Measurements from ENCODE around the gene ZFR. TPM values are rescaled to one million over a fixed set of nuclear protein-coding genes. Genes with fewer than 3 reads are reported as not detected.

ZFR gene
- total and polyA plus RNA-seq, 9 of the 15 experiments (the other 6 are each of a cell fraction or from before 2014, with no cell fraction given): 35.5 to 108 (median 71.1) TPM

DNA sequence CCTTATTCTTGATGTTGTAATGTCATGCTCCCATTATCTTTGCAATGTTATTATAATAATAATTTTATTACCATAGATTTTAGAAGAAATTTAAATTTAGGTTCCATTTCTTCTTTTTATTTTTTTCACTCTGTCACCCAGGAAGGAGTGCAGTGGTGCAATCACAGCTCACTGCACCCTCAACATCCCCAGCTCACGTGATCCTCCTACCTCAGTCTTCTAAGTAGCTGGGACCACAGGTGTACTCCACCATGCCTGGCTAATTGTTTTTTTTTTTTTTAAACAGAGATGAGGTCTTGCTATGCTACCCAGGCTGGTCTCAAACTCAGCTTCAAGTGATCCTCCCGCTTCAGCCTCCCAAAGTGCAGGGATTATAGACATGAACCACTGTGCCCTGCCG is 11.9 kb downstream of the ZFR start:
- Histone ChIP-seq H3K27ac (ENCODE audit: extremely low read depth, low read depth, low read length) (no peak overlapping the region), H2AFZ (ENCODE audit: low read depth, low read length) (no peak overlapping the region), H3K4me1 (replicated peaks in 1 of 2; ENCODE audit: control insufficient read depth in 2 of 2, insufficient read depth in 2 of 2, low read length in 2 of 2) (no peaks in the 10 kb centered on the region), H3K27me3 (ENCODE audit: control insufficient read depth in 2 of 2, insufficient read depth in 2 of 2, low read length in 2 of 2) (no peaks in the 10 kb centered on the region), H3K9ac (ENCODE audit: insufficient read depth in 1 of 2, low read depth in 2 of 2, low read length in 2 of 2) (no peak overlapping the region), H3K36me3 (ENCODE audit: control insufficient read depth, insufficient read depth, low read length) (peaks cover 30% of the 10 kb centered on the region), H3K9me1 (ENCODE audit: control insufficient read depth, insufficient read depth, low read length) (no peaks in the 10 kb centered on the region), H3K79me2 (ENCODE audit: control insufficient read depth, insufficient read depth, low read length) (peaks cover 94% of the 10 kb centered on the region), H3K9me3 (replicated peaks; ENCODE audit: control insufficient read depth, insufficient read depth, low read depth, low read length) (0 out of 2 replicates have a peak, but pooled peaks cover 2% of the 10 kb centered on the region), H4K20me1 (replicated peaks; ENCODE audit: control insufficient read depth, insufficient read depth, low read length) (no peaks in the 10 kb centered on the region), H3K4me3 (no peak overlapping the region), H3K4me2 (ENCODE audit: insufficient read depth, low read length) (no peak overlapping the region)
- 93% methylated on average over 3 of the region's 3 CpGs for WGBS (ENCODE audit: insufficient coverage, low coverage, missing lambda C conversion rate)
- ATAC-seq (no peak), FAIRE-seq (no peak), DNase-seq (ENCODE audit: extremely low read depth in 1 of 4, low spot score in 3 of 4) (no peak)
- ChIA-PET POLR2A (interaction anchor here (1.2 to 1.6 kb wide), 2 partner anchors 8 to 13 kb away, joined by 3 read pairs; no protein-coding TSS in a partner anchor), CTCF (ENCODE audit: low intra/inter-chr PET ratio) (no interaction called here)
- intact Hi-C loops (cut with micrococcal nuclease) (no loop called here), in situ Hi-C loops (cut with MboI) (no loop called here)
- TF ChIP-seq RBM39 (optimal IDR thresholded peaks at IDR 0.05; ENCODE audit: low read depth, low read length) (no peak), ZNF696 (CRISPR knock-in tag; conservative IDR thresholded peaks at IDR 0.05) (no peak), AFF4 (CRISPR knock-in tag; IDR thresholded peaks at IDR 0.05) (no peak), ZNF507 (tag; conservative IDR thresholded peaks at IDR 0.05) (no peak), ZNF561 (CRISPR knock-in tag; conservative IDR thresholded peaks at IDR 0.05) (no peak), ZNF444 (CRISPR knock-in tag; IDR thresholded peaks at IDR 0.05) (no peak), RFX5 (IDR thresholded peaks at IDR 0.05; ENCODE audit: low read depth, low read length) (no peak)
- TF ChIP-seq, protein P1, sequence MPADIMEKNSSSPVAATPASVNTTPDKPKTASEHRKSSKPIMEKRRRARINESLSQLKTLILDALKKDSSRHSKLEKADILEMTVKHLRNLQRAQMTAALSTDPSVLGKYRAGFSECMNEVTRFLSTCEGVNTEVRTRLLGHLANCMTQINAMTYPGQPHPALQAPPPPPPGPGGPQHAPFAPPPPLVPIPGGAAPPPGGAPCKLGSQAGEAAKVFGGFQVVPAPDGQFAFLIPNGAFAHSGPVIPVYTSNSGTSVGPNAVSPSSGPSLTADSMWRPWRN (IDR thresholded peaks at IDR 0.05; ENCODE audit: low read depth): no peak
- TF ChIP-seq, protein P2, sequence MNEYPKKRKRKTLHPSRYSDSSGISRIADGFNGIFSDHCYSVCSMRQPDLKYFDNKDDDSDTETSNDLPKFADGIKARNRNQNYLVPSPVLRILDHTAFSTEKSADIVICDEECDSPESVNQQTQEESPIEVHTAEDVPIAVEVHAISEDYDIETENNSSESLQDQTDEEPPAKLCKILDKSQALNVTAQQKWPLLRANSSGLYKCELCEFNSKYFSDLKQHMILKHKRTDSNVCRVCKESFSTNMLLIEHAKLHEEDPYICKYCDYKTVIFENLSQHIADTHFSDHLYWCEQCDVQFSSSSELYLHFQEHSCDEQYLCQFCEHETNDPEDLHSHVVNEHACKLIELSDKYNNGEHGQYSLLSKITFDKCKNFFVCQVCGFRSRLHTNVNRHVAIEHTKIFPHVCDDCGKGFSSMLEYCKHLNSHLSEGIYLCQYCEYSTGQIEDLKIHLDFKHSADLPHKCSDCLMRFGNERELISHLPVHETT (CRISPR knock-in tag; conservative IDR thresholded peaks at IDR 0.05 in 1 of 2, IDR thresholded peaks at IDR 0.05 in 1 of 2): no peak
- no TSS peak for BruUV-seq (replicated peaks)
